ENCODE results near the gene EML6.

DNA sequence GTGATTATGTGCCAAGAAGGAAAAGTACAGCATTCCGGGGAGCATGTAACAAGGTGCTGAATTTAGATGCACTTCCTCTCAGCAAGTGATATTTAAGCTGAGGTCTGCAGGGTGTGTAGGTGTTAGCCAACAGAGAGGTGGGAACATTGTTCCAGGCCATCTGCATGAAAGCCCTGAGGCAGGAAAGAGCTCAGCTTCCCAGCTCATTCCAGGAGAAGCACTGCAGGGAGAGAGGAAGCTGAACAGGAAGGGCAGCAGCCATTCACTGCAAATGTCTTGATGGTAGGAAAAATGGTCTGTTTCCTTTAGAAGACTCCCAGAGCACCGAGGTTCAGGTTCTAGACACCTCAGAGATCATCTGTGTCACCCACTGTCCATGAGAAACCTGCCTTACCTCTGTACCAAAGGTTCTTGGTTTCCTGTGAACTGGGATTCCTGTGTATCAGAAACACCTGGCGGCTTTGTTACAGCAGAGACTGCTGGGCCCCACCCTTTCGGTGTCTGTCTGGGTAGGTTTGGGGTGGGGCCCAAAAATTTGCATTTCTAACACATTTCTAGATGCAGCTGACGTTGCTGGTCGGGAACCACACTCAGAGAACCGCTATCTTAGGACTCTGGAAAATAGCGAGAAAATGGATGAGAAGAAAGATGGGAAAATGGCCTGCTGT lies 242.8 kb downstream of the EML6 start:
- TF ChIP-seq, protein P1, sequence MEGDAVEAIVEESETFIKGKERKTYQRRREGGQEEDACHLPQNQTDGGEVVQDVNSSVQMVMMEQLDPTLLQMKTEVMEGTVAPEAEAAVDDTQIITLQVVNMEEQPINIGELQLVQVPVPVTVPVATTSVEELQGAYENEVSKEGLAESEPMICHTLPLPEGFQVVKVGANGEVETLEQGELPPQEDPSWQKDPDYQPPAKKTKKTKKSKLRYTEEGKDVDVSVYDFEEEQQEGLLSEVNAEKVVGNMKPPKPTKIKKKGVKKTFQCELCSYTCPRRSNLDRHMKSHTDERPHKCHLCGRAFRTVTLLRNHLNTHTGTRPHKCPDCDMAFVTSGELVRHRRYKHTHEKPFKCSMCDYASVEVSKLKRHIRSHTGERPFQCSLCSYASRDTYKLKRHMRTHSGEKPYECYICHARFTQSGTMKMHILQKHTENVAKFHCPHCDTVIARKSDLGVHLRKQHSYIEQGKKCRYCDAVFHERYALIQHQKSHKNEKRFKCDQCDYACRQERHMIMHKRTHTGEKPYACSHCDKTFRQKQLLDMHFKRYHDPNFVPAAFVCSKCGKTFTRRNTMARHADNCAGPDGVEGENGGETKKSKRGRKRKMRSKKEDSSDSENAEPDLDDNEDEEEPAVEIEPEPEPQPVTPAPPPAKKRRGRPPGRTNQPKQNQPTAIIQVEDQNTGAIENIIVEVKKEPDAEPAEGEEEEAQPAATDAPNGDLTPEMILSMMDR (IDR thresholded peaks at IDR 0.05; ENCODE audit: low read depth, low read length), result no peak
- TF ChIP-seq MYC (IDR thresholded peaks at IDR 0.05; ENCODE audit: low read depth, low read length), result no peak
- no peak for TF ChIP-seq POLR2A (IDR thresholded peaks at IDR 0.05; ENCODE audit: extremely low read depth, insufficient read length)
